ENCODE results near the gene NDUFA12. TPM values are rescaled to one million over a fixed set of nuclear protein-coding genes. Genes with fewer than 3 reads are reported as not detected.
"Not testable (repeated sequence)": the region's sequence is repeated elsewhere in the genome, so short reads cannot be mapped to it uniquely, and the experiment has no call there.

Gene NDUFA12
- total RNA-seq, 1 donor from 2014 or later, result 228 TPM

GRCh38 chr12:94985099-94985498, 18.4 kb downstream of the NDUFA12 start:
- intact Hi-C loops (cut with DNase I), result loop anchor here (10.0 kb wide), 1 partner anchor 440 kb away; no protein-coding TSS in a partner anchor

GRCh38 chr12:94983321-94983720, 20.2 kb downstream of the NDUFA12 start:
- intact Hi-C loops (cut with DNase I), result loop anchor here (10.0 kb wide), 1 partner anchor 439 kb away; no protein-coding TSS in a partner anchor
- no peak for DNase-seq (ENCODE audit: low spot score)

More at GRCh38 chr12:94985099-94985498, 18.4 kb downstream of the NDUFA12 start:
- not testable (repeated sequence) for DNase-seq (ENCODE audit: low spot score)

- intact Hi-C loops (cut with DNase I), result loop anchor here (10.0 kb wide), 1 partner anchor 438 kb away; no protein-coding TSS in a partner anchor
Measured at GRCh38 chr12:94982456-94982855, 21.0 kb downstream of the NDUFA12 start.

GRCh38 chr12:94980577-94980976, 22.9 kb downstream of the NDUFA12 start:
- DNase-seq (ENCODE audit: low spot score), result no peak
- intact Hi-C loops (cut with DNase I), result loop anchor here (10.0 kb wide), 1 partner anchor 436 kb away; no protein-coding TSS in a partner anchor

More at GRCh38 chr12:94982456-94982855, 21.0 kb downstream of the NDUFA12 start:
- no peak for DNase-seq (ENCODE audit: low spot score)

GRCh38 chr12:94979941-94980340, 23.6 kb downstream of the NDUFA12 start:
- intact Hi-C loops (cut with DNase I), result loop anchor here (10.0 kb wide), 2 partner anchors 105 to 435 kb away; no protein-coding TSS in a partner anchor

GRCh38 chr12:94977766-94978468, 25.6 kb downstream of the NDUFA12 start:
- intact Hi-C loops (cut with DNase I), result loop anchor here (10.0 kb wide), 1 partner anchor 103 kb away; no protein-coding TSS in a partner anchor
- DNase-seq (ENCODE audit: low spot score), result no peak

More at GRCh38 chr12:94979941-94980340, 23.6 kb downstream of the NDUFA12 start:
- no peak for DNase-seq (ENCODE audit: low spot score)

- intact Hi-C loops (cut with DNase I), result loop anchor here (10.0 kb wide), 1 partner anchor 98 kb away; no protein-coding TSS in a partner anchor
- no peak for DNase-seq (ENCODE audit: low spot score)
Measured at GRCh38 chr12:94973221-94973620, 30.3 kb downstream of the NDUFA12 start.

- intact Hi-C loops (cut with DNase I), result loop anchor here (10.0 kb wide), 1 partner anchor 98 kb away; no protein-coding TSS in a partner anchor
- DNase-seq (ENCODE audit: low spot score), result no peak
Measured at GRCh38 chr12:94972795-94973194, 30.7 kb downstream of the NDUFA12 start.

GRCh38 chr12:94971923-94972322, 31.6 kb downstream of the NDUFA12 start:
- intact Hi-C loops (cut with DNase I), result loop anchor here (10.0 kb wide), 1 partner anchor 97 kb away; no protein-coding TSS in a partner anchor
- DNase-seq (ENCODE audit: low spot score), result no peak

GRCh38 chr12:94970560-94970959, 32.9 kb downstream of the NDUFA12 start:
- intact Hi-C loops (cut with DNase I), result loop anchor here (10.0 kb wide), 1 partner anchor 96 kb away; no protein-coding TSS in a partner anchor
- DNase-seq (ENCODE audit: low spot score), result no peak

- DNase-seq (ENCODE audit: low spot score), result no peak
- intact Hi-C loops (cut with DNase I), result no loop called here
Measured at GRCh38 chr12:94969424-94969823, 34.1 kb downstream of the NDUFA12 start.

- intact Hi-C loops (cut with DNase I), result no loop called here
- DNase-seq (ENCODE audit: low spot score), result no peak
Measured at GRCh38 chr12:94965982-94966630, 37.4 kb downstream of the NDUFA12 start.

GRCh38 chr12:94963649-94964048, 39.8 kb downstream of the NDUFA12 start:
- intact Hi-C loops (cut with DNase I), result no loop called here
- DNase-seq (ENCODE audit: low spot score), result no peak

GRCh38 chr12:94962670-94963069, 40.8 kb downstream of the NDUFA12 start:
- DNase-seq (ENCODE audit: low spot score), result no peak
- intact Hi-C loops (cut with DNase I), result no loop called here

GRCh38 chr12:94961911-94962310, 41.6 kb downstream of the NDUFA12 start:
- no peak for DNase-seq (ENCODE audit: low spot score)
- intact Hi-C loops (cut with DNase I), result no loop called here

GRCh38 chr12:94961256-94961824, 42.2 kb downstream of the NDUFA12 start:
- DNase-seq (ENCODE audit: low spot score), result no peak
- intact Hi-C loops (cut with DNase I), result no loop called here

GRCh38 chr12:94957006-94957405, 46.5 kb downstream of the NDUFA12 start:
- intact Hi-C loops (cut with DNase I), result no loop called here
- no peak for DNase-seq (ENCODE audit: low spot score)

GRCh38 chr12:94954948-94955592, 48.4 kb downstream of the NDUFA12 start:
- intact Hi-C loops (cut with DNase I), result no loop called here
- no peak for DNase-seq (ENCODE audit: low spot score)

GRCh38 chr12:94954029-94954685, 49.3 kb downstream of the NDUFA12 start:
- intact Hi-C loops (cut with DNase I), result no loop called here
- no peak for DNase-seq (ENCODE audit: low spot score)

All from cardiac septum (tissue), 1 donor.